A549 (cell line): ENCODE data around the gene TFCP2L1. TPM values are rescaled to one million over a fixed set of nuclear protein-coding genes. Genes with fewer than 3 reads are reported as not detected.

Experiments
- ATAC-seq, 2 experiments: fragments of 200-7000 bp in 1 of 2; fragments of >200 bp in 1 of 2; cut with Nextera tagmentation in 1 of 2; cut with Tn5 transposase in 1 of 2; 3 replicates each; pipeline versions ENCODE4 v1.8.0 to v1.9.1; 2018 to 2020; ENCODE audit warnings: mild to moderate bottlenecking in 1 of 2, moderate library complexity in 1 of 2
- CTCF ChIA-PET: fragments of 300-600 bp; sonication (Branson Sonifier 250); formaldehyde crosslinking; extraction: SDS; loops from one replicate; lab custom pipeline; 2021; ENCODE audit warnings: antibody characterized with exemption, inconsistent platforms; lab: Yijun Ruan, JAX
- POLR2A ChIA-PET: fragments of 350-600 bp; formaldehyde crosslinking; extraction: SDS; loops from one replicate; lab custom pipeline; 2021; ENCODE audit warnings: antibody characterized with exemption, inconsistent platforms; lab: Yijun Ruan, JAX
- DNase-seq, 2 experiments: peaks; one replicate each; pipeline versions ENCODE4 v3.0.0 to v3.0.0-alpha.2; 2011 to 2016; ENCODE audit warnings: low read depth in 1 of 2, low spot score in 1 of 2
- FAIRE-seq: peaks from 2 replicates; lab custom pipeline; 2011; peaks lifted over from hg19 to GRCh38; lab: Jason Lieb, UNC
- H3K27ac ChIP-seq, 2 experiments: fragments of >200 bp; sonication (Bioruptor Twin); formaldehyde crosslinking; 3 replicates each; pipeline ENCODE4 v1.5.1; 2016 to 2017
- H3K4me1 ChIP-seq: fragments of >200 bp; sonication (Bioruptor Twin); formaldehyde crosslinking; 3 replicates; pipeline ENCODE4 v1.6.1; 2016
- H3K4me2 ChIP-seq: fragments of >200 bp; sonication (Bioruptor Twin); formaldehyde crosslinking; 3 replicates; pipeline ENCODE4 v1.6.1; 2016
- H3K4me3 ChIP-seq: fragments of >200 bp; sonication (Bioruptor Twin); formaldehyde crosslinking; 3 replicates; pipeline ENCODE4 v1.5.1; 2016
- H3K9me3 ChIP-seq: fragments of >200 bp; sonication (Bioruptor Twin); formaldehyde crosslinking; 3 replicates; pipeline ENCODE4 v1.6.1; 2016
- CBX2 ChIP-seq: fragments of 200-600 bp; sonication (generic); IDR thresholded peaks from 2 replicates; pipeline ENCODE4 v1.6.1; 2016; ENCODE audit warnings: low read depth, mild to moderate bottlenecking, borderline replicate concordance
- CHD4 ChIP-seq: fragments of 200-600 bp; sonication (generic); IDR thresholded peaks from 2 replicates; pipeline ENCODE4 v1.6.1; 2016; ENCODE audit warnings: antibody characterized with exemption, mild to moderate bottlenecking, borderline replicate concordance
- EHMT2 ChIP-seq: fragments of 200-600 bp; sonication (generic); IDR thresholded peaks from 2 replicates; pipeline ENCODE4 v1.6.1; 2016; ENCODE audit warnings: antibody characterized with exemption, low read depth, mild to moderate bottlenecking, moderate library complexity
- FOSB ChIP-seq: fragments of 250-450 bp; sonication (Bioruptor Pico); IDR thresholded peaks from 2 replicates; pipeline ENCODE4 v1.5.0; 2020; ENCODE audit warnings: mild to moderate bottlenecking, moderate library complexity
- FOXS1 ChIP-seq: fragments of 250-450 bp; sonication (Bioruptor Pico); IDR thresholded peaks from 2 replicates; pipeline ENCODE4 v1.5.0; 2020; ENCODE audit warnings: mild to moderate bottlenecking, moderate library complexity
- GATA3 ChIP-seq: IDR thresholded peaks from 2 replicates; pipeline ENCODE4 v1.6.1; 2012; ENCODE audit warnings: borderline replicate concordance
- HDAC2 ChIP-seq: fragments of 200-600 bp; sonication (generic); IDR thresholded peaks from 2 replicates; pipeline ENCODE4 v1.6.1; 2016
- MAFK ChIP-seq: fragments of 450-650 bp; IDR thresholded peaks from 2 replicates; pipeline ENCODE4 v1.6.1; 2014; ENCODE audit not compliant: partially characterized antibody
- POLR2A ChIP-seq: IDR thresholded peaks from 2 replicates; pipeline ENCODE4 v1.6.1; 2012; ENCODE audit warnings: mild to moderate bottlenecking, low read length
- RAD21 ChIP-seq, 2 experiments: fragments of >200 bp in 1 of 2; sonication (Bioruptor Twin) in 1 of 2; formaldehyde crosslinking in 1 of 2; IDR thresholded peaks in 1 of 2; conservative IDR thresholded peaks in 1 of 2; 2 replicates in 1 of 2; 3 replicates in 1 of 2; pipeline ENCODE4 v1.6.1; 2012 to 2018; ENCODE audit warnings: inconsistent platforms in 1 of 2
- RCOR1 ChIP-seq: fragments of 150-350 bp; IDR thresholded peaks from 2 replicates; pipeline ENCODE4 v1.6.1; 2014; ENCODE audit warnings: antibody characterized with exemption, low read length, low read depth
- RFX5 ChIP-seq: fragments of 450-650 bp; IDR thresholded peaks from 2 replicates; pipeline ENCODE4 v1.7.1; 2014; ENCODE audit warnings: antibody characterized with exemption, mild to moderate bottlenecking, moderate library complexity
- SMC3 ChIP-seq: fragments of >200 bp; sonication (Bioruptor Twin); formaldehyde crosslinking; IDR thresholded peaks from 3 replicates; pipeline ENCODE4 v1.6.1; 2018; ENCODE audit warnings: inconsistent platforms
- WGBS: methylation state at CpG from one replicate; pipeline ENCODE4 v1.1.6; 2017; ENCODE audit errors: missing lambda C conversion rate; 5-methylcytosine and 5-hydroxymethylcytosine counted together
- polyA plus RNA-seq, 4 experiments: library from polyadenylated mRNA; depleted of rRNA in 3 of 4; stranded (reverse); fragments of >200 nt; fragmentation: RNase III in 1 of 4; extraction: RNeasy Plus Mini Kit Qiagen cat#74134 plus additional on column Dnase treatment in 1 of 4; gene quantifications; 2 replicates in 3 of 4; 3 replicates in 1 of 4; pipeline ENCODE4 v1.2.3, GENCODE V29; 2011 to 2017
- TF ChIP-seq, protein P1 (sequence below): fragments of >200 bp; sonication (Bioruptor Twin); formaldehyde crosslinking; IDR thresholded peaks from 3 replicates; pipeline ENCODE4 v1.5.1; 2016
- TF ChIP-seq, protein P2 (sequence below): fragments of >200 bp; sonication (Bioruptor Twin); formaldehyde crosslinking; IDR thresholded peaks from 2 replicates; pipeline ENCODE4 v1.6.1; 2016
- TF ChIP-seq, protein P3 (sequence below): IDR thresholded peaks from 2 replicates; pipeline ENCODE4 v1.6.1; 2012

The TFCP2L1 gene
- polyA plus RNA-seq, 2 of the 4 experiments (the other 2 are of a cell fraction) = 1.3 to 3.1 TPM

DNA sequence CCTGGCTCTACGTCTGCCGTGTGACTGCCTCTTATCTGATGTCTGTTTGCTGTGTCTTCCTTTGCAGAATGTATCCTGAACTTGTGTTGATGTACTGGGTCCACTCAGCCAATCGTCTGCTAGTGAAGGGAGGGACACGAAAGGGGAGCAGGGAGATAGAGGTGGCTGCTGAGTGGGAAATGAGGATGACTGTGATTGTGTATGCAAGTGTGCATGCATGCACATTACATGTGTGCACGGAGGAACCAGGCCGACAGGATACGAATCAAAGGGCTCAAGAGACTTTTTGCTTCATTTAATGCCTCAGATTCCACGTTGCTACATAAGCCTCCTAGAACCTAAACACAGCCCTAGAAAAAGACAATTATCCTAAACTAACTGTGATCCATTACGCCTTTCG is 111.2 kb downstream of the TFCP2L1 start:
- DNase-seq (no peak), FAIRE-seq (no peak), ATAC-seq (no peak)
- no peak overlapping the region for H3K4me3 ChIP-seq
- no peaks in the 10 kb centered on the region; the same call in 2 of the 3 replicates for H3K4me1 ChIP-seq
- ChIA-PET POLR2A (no interaction called here), CTCF (interaction anchor here (1.7 kb wide), 1 partner anchor 13 kb away, joined by 4 read pairs; no protein-coding TSS in a partner anchor)
- TF ChIP-seq SMC3 (no peak), FOSB (CRISPR knock-in tag) (no peak), MAFK (no peak)
- TF ChIP-seq, protein P1, sequence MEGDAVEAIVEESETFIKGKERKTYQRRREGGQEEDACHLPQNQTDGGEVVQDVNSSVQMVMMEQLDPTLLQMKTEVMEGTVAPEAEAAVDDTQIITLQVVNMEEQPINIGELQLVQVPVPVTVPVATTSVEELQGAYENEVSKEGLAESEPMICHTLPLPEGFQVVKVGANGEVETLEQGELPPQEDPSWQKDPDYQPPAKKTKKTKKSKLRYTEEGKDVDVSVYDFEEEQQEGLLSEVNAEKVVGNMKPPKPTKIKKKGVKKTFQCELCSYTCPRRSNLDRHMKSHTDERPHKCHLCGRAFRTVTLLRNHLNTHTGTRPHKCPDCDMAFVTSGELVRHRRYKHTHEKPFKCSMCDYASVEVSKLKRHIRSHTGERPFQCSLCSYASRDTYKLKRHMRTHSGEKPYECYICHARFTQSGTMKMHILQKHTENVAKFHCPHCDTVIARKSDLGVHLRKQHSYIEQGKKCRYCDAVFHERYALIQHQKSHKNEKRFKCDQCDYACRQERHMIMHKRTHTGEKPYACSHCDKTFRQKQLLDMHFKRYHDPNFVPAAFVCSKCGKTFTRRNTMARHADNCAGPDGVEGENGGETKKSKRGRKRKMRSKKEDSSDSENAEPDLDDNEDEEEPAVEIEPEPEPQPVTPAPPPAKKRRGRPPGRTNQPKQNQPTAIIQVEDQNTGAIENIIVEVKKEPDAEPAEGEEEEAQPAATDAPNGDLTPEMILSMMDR = no peak
- TF ChIP-seq, protein P2, sequence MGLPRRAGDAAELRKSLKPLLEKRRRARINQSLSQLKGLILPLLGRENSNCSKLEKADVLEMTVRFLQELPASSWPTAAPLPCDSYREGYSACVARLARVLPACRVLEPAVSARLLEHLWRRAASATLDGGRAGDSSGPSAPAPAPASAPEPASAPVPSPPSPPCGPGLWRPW = no peak
- 86% methylated on average over 10 of the region's 10 CpGs for WGBS
- no peak overlapping the region for H3K27ac ChIP-seq
- no peak overlapping the region for H3K4me2 ChIP-seq
- peaks cover 15% of the 10 kb centered on the region for H3K9me3 ChIP-seq

DNA sequence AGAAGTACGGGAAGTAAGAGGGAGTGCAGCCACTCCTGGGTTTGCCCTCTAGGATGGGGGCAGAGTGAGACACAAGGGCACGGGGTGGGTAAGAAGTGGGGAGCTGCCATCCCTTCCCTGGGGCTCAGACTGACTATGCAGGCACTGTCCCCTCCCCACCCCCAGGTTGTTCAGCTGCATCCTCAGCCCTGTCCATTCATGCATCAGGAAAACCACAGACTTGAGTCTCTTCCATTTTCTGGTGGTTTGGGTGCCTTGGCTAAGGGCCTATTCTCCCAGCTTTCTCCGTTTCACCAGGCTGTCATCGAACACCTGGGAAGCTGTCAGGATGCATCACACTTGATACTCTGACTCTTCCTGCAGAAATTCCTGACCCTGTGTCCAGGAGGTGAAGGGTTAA is 111.9 kb downstream of the TFCP2L1 start:
- ChIA-PET POLR2A (no interaction called here), CTCF (interaction anchor here (0.6 to 1.7 kb wide), 3 partner anchors 13 to 1619 kb away, joined by 3 to 4 read pairs (median 3); no protein-coding TSS in a partner anchor)
- H3K4me2 ChIP-seq = no peak overlapping the region
- H3K27ac ChIP-seq = no peak overlapping the region
- 55% methylated on average over 4 of the region's 4 CpGs for WGBS
- ATAC-seq = no peak
- no peaks in the 10 kb centered on the region; the same call in 2 of the 3 replicates for H3K4me1 ChIP-seq
- TF ChIP-seq, protein P1 = no peak
- TF ChIP-seq RFX5 (no peak), CHD4 (no peak), FOSB (CRISPR knock-in tag) (no peak), RAD21 (conservative IDR thresholded peaks at IDR 0.05 in 1 of 2, IDR thresholded peaks at IDR 0.05 in 1 of 2) (no peak), FOXS1 (CRISPR knock-in tag) (no peak)
- no peak for FAIRE-seq
- H3K9me3 ChIP-seq = peaks cover 15% of the 10 kb centered on the region
- no peak overlapping the region for H3K4me3 ChIP-seq
- DNase-seq = no peak

DNA sequence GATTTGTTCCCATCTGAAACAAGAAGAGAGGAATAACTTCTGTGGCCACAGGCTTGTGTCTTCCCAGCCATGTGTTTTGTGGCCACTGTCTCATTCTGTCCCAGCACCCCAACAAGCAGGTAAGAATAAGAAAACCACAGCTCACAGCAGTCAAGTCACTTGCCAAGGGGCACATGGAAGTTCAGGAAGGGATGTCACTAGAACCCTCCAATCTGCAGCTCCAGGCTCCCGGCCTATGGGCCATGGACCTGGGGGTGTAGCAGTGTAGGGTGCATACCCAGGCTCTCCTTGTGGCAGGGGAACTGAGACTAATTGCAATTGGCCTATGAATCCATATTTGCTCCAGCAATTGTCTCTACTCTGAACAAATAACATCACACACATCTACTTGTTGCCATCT is 112.5 kb downstream of the TFCP2L1 start:
- no peak for DNase-seq
- TF ChIP-seq POLR2A (no peak), HDAC2 (no peak), EHMT2 (no peak), CBX2 (no peak), RCOR1 (no peak), GATA3 (no peak)
- TF ChIP-seq, protein P3, sequence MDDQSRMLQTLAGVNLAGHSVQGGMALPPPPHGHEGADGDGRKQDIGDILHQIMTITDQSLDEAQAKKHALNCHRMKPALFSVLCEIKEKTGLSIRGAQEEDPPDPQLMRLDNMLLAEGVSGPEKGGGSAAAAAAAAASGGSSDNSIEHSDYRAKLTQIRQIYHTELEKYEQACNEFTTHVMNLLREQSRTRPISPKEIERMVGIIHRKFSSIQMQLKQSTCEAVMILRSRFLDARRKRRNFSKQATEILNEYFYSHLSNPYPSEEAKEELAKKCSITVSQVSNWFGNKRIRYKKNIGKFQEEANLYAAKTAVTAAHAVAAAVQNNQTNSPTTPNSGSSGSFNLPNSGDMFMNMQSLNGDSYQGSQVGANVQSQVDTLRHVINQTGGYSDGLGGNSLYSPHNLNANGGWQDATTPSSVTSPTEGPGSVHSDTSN = no peak
- H3K4me1 ChIP-seq = no peaks in the 10 kb centered on the region; the same call in 2 of the 3 replicates
- H3K27ac ChIP-seq = no peak overlapping the region
- H3K4me3 ChIP-seq = no peak overlapping the region
- peaks cover 15% of the 10 kb centered on the region for H3K9me3 ChIP-seq
- ChIA-PET CTCF (interaction anchor here (0.6 to 1.7 kb wide), 3 partner anchors 12 to 1620 kb away, joined by 3 to 4 read pairs (median 3); no protein-coding TSS in a partner anchor), POLR2A (no interaction called here)
- WGBS = 50% methylated on average over 1 of the region's 1 CpG
- no peak for FAIRE-seq
- ATAC-seq = no peak
- H3K4me2 ChIP-seq = no peak overlapping the region
